HCT116 (cell line): ENCODE measurements around the gene GNS. TPM values are rescaled to one million over a fixed set of nuclear protein-coding genes. Genes with fewer than 3 reads are reported as not detected.

Experiments used
- ATAC-seq: fragments of 200-7000 bp; cut with Tn5 transposase; 2 replicates; pipeline ENCODE4 v1.9.1; 2020; ENCODE audit warnings: mild to moderate bottlenecking, moderate library complexity
- BruUV-seq: library from RNA; stranded (reverse); fragments of 400-500 nt; replicated peaks from 2 replicates; lab custom pipeline; 2021; lab: Mats Ljungman, UMichigan
- CTCF ChIA-PET: fragments of 300-600 bp; sonication (Branson Sonifier 250); formaldehyde crosslinking; loops from one replicate; lab custom pipeline; 2021; ENCODE audit warnings: antibody characterized with exemption; lab: Charles Lee
- POLR2A ChIA-PET: fragments of 300-600, 350-600 bp; sonication (Branson Sonifier 250); formaldehyde crosslinking; loops from one replicate; lab custom pipeline; 2021; ENCODE audit warnings: antibody characterized with exemption; lab: Charles Lee
- RAD21 ChIA-PET, 2 experiments: fragments of 300-600 bp; sonication (Branson Sonifier 250); formaldehyde crosslinking; loops; one replicate each; lab custom pipeline; 2023; ENCODE audit warnings: low total read pairs in 2 of 2; ENCODE audit not compliant: uncharacterized antibody in 2 of 2, unreplicated experiment in 2 of 2, low non-redundant PET in 1 of 2; lab: Charles Lee
- DNase-seq: peaks from one replicate; pipeline ENCODE4 v3.0.0-alpha.2; 2010; ENCODE audit warnings: low read depth, low spot score
- H2AFZ ChIP-seq: fragments of 200-600 bp; shearing (Covaris generic), sonication (generic); 2 replicates; pipeline ENCODE4 v1.6.1; 2017; ENCODE audit warnings: low read depth, mixed run types, mixed read lengths, antibody characterized with exemption, low read length; ENCODE audit not compliant: poor library complexity, severe bottlenecking
- H3K27ac ChIP-seq: 2 replicates; pipeline ENCODE4 v1.5.1; 2012; ENCODE audit warnings: low read depth, low read length
- H3K27me3 ChIP-seq: fragments of 200-600 bp; sonication (generic); 2 replicates; pipeline ENCODE4 v1.6.1; 2016; ENCODE audit warnings: mixed run types, low read length, mixed read lengths; ENCODE audit not compliant: insufficient read depth
- H3K36me3 ChIP-seq, 2 experiments: fragments of 200-500 bp in 1 of 2; fragments of 200-600 bp in 1 of 2; sonication (Bioruptor generic) in 1 of 2; sonication (generic) in 1 of 2; 2 replicates each; pipeline versions ENCODE4 v1.5.1 to v1.6.1; 2014 to 2016; ENCODE audit warnings: low read length in 2 of 2, inconsistent platforms in 1 of 2, mixed read lengths in 1 of 2, mixed run types in 1 of 2; ENCODE audit not compliant: insufficient read depth in 2 of 2, control insufficient read depth in 1 of 2
- H3K4me1 ChIP-seq, 2 experiments: fragments of 200-600 bp in 1 of 2; sonication (generic) in 1 of 2; 2 replicates each; pipeline versions ENCODE4 v1.5.1 to v1.6.1; 2012 to 2017; ENCODE audit warnings: low read length in 2 of 2, inconsistent platforms in 1 of 2, mild to moderate bottlenecking in 1 of 2, mixed read lengths in 1 of 2, mixed run types in 1 of 2, moderate library complexity in 1 of 2; ENCODE audit not compliant: insufficient read depth in 2 of 2, control insufficient read depth in 1 of 2
- H3K4me2 ChIP-seq: fragments of 200-600 bp; sonication (generic); 2 replicates; pipeline ENCODE4 v1.6.1; 2017; ENCODE audit warnings: mixed run types, low read length, mixed read lengths
- H3K4me3 ChIP-seq, 2 experiments: fragments of 200-600 bp in 1 of 2; sonication (generic) in 1 of 2; replicated peaks in 1 of 2; 2 replicates each; pipeline ENCODE4 v1.5.1; 2011 to 2016; ENCODE audit warnings: low read length in 2 of 2, control low read depth in 1 of 2, low read depth in 1 of 2, mild to moderate bottlenecking in 1 of 2, mixed read lengths in 1 of 2, mixed run types in 1 of 2
- H3K79me2 ChIP-seq: fragments of 200-600 bp; sonication (generic); 2 replicates; pipeline ENCODE4 v1.6.1; 2017; ENCODE audit warnings: mild to moderate bottlenecking, mixed run types, low read length, moderate library complexity, mixed read lengths; ENCODE audit not compliant: insufficient read depth
- H3K9ac ChIP-seq: fragments of 200-600 bp; sonication (generic); 2 replicates; pipeline ENCODE4 v1.6.1; 2016; ENCODE audit warnings: low read length, mixed read lengths
- H3K9me2 ChIP-seq: fragments of 200-600 bp; sonication (generic), shearing (Covaris generic); 2 replicates; pipeline ENCODE4 v1.6.1; 2017; ENCODE audit warnings: mixed run types, mild to moderate bottlenecking, moderate library complexity; ENCODE audit not compliant: insufficient read depth
- H3K9me3 ChIP-seq, 2 experiments: fragments of 200-500 bp in 1 of 2; fragments of 200-600 bp in 1 of 2; sonication (Bioruptor generic) in 1 of 2; sonication (generic) in 1 of 2; 2 replicates each; pipeline ENCODE4 v1.6.1; 2014 to 2017; ENCODE audit warnings: low read length in 2 of 2, mixed read lengths in 2 of 2, inconsistent platforms in 1 of 2, low read depth in 1 of 2, mild to moderate bottlenecking in 1 of 2, mixed run types in 1 of 2, moderate library complexity in 1 of 2; ENCODE audit not compliant: control insufficient read depth in 1 of 2, insufficient read depth in 1 of 2
- H4K20me1 ChIP-seq: fragments of 200-600 bp; sonication (generic), shearing (Covaris generic); 2 replicates; pipeline ENCODE4 v1.6.1; 2017; ENCODE audit warnings: mixed run types, mild to moderate bottlenecking, moderate library complexity; ENCODE audit not compliant: insufficient read depth
- CEBPB ChIP-seq: IDR thresholded peaks from 2 replicates; pipeline ENCODE4 v1.6.1; 2012; ENCODE audit warnings: low read depth
- EGR1 ChIP-seq: IDR thresholded peaks from 2 replicates; pipeline ENCODE4 v1.6.1; 2012; ENCODE audit warnings: low read depth
- EZH2phosphoT487 ChIP-seq: fragments of 200-600 bp; IDR thresholded peaks from 2 replicates; pipeline ENCODE4 v1.6.1; 2018; ENCODE audit warnings: antibody characterized with exemption, borderline replicate concordance
- FOSL1 ChIP-seq: IDR thresholded peaks from 2 replicates; pipeline ENCODE4 v1.6.1; 2012; ENCODE audit warnings: low read depth
- JUND ChIP-seq: IDR thresholded peaks from 2 replicates; pipeline ENCODE4 v1.6.1; 2012
- MAX ChIP-seq: IDR thresholded peaks from 2 replicates; pipeline ENCODE4 v1.6.1; 2012
- POLR2A ChIP-seq: IDR thresholded peaks from 2 replicates; pipeline ENCODE4 v1.7.0; 2011; ENCODE audit warnings: borderline replicate concordance; ENCODE audit not compliant: insufficient read depth, insufficient read length; ENCODE audit errors: extremely low read depth
- POLR2AphosphoS5 ChIP-seq: IDR thresholded peaks from 2 replicates; pipeline ENCODE4 v1.6.1; 2011; ENCODE audit warnings: mild to moderate bottlenecking, low read depth, low read length, moderate library complexity
- REST ChIP-seq: IDR thresholded peaks from 2 replicates; pipeline ENCODE4 v1.6.1; 2012; ENCODE audit warnings: low read depth
- SP1 ChIP-seq: IDR thresholded peaks from 2 replicates; pipeline ENCODE4 v1.6.1; 2012; ENCODE audit warnings: low read depth
- SRF ChIP-seq: IDR thresholded peaks from 2 replicates; pipeline ENCODE4 v1.6.1; 2012; ENCODE audit warnings: low read depth
- TCF7L2 ChIP-seq: IDR thresholded peaks from 2 replicates; pipeline ENCODE4 v1.7.0; 2011; ENCODE audit warnings: borderline replicate concordance, inconsistent platforms; ENCODE audit not compliant: insufficient read depth, insufficient read length; ENCODE audit errors: extremely low read depth
- intact Hi-C: fragments of 100-400 bp; cut with micrococcal nuclease; formaldehyde crosslinking; loops from 2 replicates; pipeline ENCODE4 v1.10.0; 2022
- total RNA-seq: library from RNA; stranded (reverse); gene quantifications from one replicate; pipeline ENCODE4 v1.2.1, GENCODE V29; 2021; ENCODE audit not compliant: unreplicated experiment

Gene GNS
- total RNA-seq, 1 experiment from 2014 or later, result 45.7 TPM

- Histone ChIP-seq H3K79me2 (no peaks in the 10 kb centered on the region), H2AFZ (no peak overlapping the region), H3K9me2 (no peaks in the 10 kb centered on the region), H3K4me1 (0 out of 4 replicates have a peak, but pooled peaks cover 0 to 8% of the 10 kb centered on the region in 2 experiments), H4K20me1 (no peaks in the 10 kb centered on the region), H3K27me3 (no peaks in the 10 kb centered on the region), H3K4me3 (no peak overlapping the region), H3K9me3 (no peaks in the 10 kb centered on the region), H3K4me2 (no peak overlapping the region), H3K27ac (no peak overlapping the region), H3K9ac (no peak overlapping the region), H3K36me3 (peaks cover 4 to 9% of the 10 kb centered on the region in 2 experiments; a peak in 3 of 4 replicates)
- CTCF ChIA-PET, result no interaction called here
- no peak for DNase-seq
- no TSS peak for BruUV-seq
- ATAC-seq, result no peak
- TF ChIP-seq FOSL1, result no peak
- no peak for TF ChIP-seq TCF7L2
- TF ChIP-seq POLR2A, result no peak
- no peak for TF ChIP-seq POLR2AphosphoS5
- TF ChIP-seq CEBPB, result no peak
- TF ChIP-seq MAX, result no peak
- no peak for TF ChIP-seq EZH2phosphoT487
- TF ChIP-seq JUND, result no peak
- no peak for TF ChIP-seq SP1
- TF ChIP-seq REST, result no peak
- TF ChIP-seq EGR1, result no peak
- no peak for TF ChIP-seq SRF
- intact Hi-C loops, result no loop called here
- RAD21 ChIA-PET, result no interaction called here
- POLR2A ChIA-PET, result no interaction called here
Observed at GRCh38 chr12:64745980-64746379, 13.2 kb downstream of the GNS start.
